Measurements from ENCODE around the gene MCOLN2.

DNA sequence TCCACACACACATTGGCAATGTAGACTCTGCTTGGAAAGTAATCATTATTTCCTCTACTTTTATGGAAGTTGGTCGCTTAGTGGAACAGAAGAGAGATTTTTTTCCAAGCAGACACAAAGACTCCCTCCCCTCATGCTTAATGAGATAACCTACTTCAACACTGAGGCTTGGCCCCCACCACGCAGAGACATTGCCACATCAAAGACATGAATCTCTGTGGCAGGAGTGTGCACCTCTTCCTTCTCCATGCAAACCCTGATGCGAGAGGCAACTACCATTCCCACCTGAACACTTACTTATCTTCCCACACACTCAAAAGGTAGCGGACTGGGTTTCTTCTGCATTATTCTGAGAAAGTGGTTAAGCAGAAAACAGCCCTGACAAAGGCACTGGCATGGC lies 66.6 kb downstream of the MCOLN2 start:
- TF ChIP-seq, protein P1, sequence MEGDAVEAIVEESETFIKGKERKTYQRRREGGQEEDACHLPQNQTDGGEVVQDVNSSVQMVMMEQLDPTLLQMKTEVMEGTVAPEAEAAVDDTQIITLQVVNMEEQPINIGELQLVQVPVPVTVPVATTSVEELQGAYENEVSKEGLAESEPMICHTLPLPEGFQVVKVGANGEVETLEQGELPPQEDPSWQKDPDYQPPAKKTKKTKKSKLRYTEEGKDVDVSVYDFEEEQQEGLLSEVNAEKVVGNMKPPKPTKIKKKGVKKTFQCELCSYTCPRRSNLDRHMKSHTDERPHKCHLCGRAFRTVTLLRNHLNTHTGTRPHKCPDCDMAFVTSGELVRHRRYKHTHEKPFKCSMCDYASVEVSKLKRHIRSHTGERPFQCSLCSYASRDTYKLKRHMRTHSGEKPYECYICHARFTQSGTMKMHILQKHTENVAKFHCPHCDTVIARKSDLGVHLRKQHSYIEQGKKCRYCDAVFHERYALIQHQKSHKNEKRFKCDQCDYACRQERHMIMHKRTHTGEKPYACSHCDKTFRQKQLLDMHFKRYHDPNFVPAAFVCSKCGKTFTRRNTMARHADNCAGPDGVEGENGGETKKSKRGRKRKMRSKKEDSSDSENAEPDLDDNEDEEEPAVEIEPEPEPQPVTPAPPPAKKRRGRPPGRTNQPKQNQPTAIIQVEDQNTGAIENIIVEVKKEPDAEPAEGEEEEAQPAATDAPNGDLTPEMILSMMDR (IDR thresholded peaks at IDR 0.05) = no peak
- TF ChIP-seq SIN3A (IDR thresholded peaks at IDR 0.05; ENCODE audit: borderline replicate concordance, insufficient read depth, low read depth, low read length) = no peak
- TF ChIP-seq POLR2AphosphoS5 (IDR thresholded peaks at IDR 0.05; ENCODE audit: low read depth, low read length) = no peak
